H1 (cell line): Measurements from ENCODE around the gene ASMT. TPM values are rescaled to one million over a fixed set of nuclear protein-coding genes. Genes with fewer than 3 reads are reported as not detected.

Experiments
- EGR1 ChIP-seq: IDR thresholded peaks from 2 replicates; pipeline ENCODE4 v1.6.1; 2011; ENCODE audit warnings: low read depth, low read length, borderline replicate concordance
- GABPA ChIP-seq: IDR thresholded peaks from 2 replicates; pipeline ENCODE4 v1.6.1; 2011; ENCODE audit warnings: mild to moderate bottlenecking, low read length, moderate library complexity, borderline replicate concordance; ENCODE audit not compliant: insufficient read depth
- KDM4A ChIP-seq: IDR thresholded peaks from one replicate; pipeline ENCODE4 v1.7.1; 2012; ENCODE audit warnings: low read depth, mild to moderate bottlenecking, moderate library complexity, low read length, inconsistent platforms; ENCODE audit not compliant: severe bottlenecking
- RAD21 ChIP-seq, 2 experiments: IDR thresholded peaks in 1 of 2; conservative IDR thresholded peaks in 1 of 2; 2 replicates each; pipeline ENCODE4 v1.6.1; 2011; ENCODE audit warnings: low read depth in 2 of 2, low read length in 2 of 2, improper control_type of control experiment in 1 of 2, inconsistent platforms in 1 of 2, mild to moderate bottlenecking in 1 of 2, moderate library complexity in 1 of 2
- RFX5 ChIP-seq: IDR thresholded peaks from 2 replicates; pipeline ENCODE4 v1.6.1; 2011; ENCODE audit warnings: low read depth, low read length, improper control_type of control experiment, borderline replicate concordance
- RNF2 ChIP-seq: fragments of 200-900, 300-1000 bp; sonication (generic); IDR thresholded peaks from 2 replicates; pipeline ENCODE4 v1.7.1; 2016; ENCODE audit warnings: borderline replicate concordance, low read depth, mild to moderate bottlenecking, antibody characterized with exemption, low read length; ENCODE audit not compliant: poor library complexity, severe bottlenecking; ENCODE audit errors: missing control alignments
- SIN3A ChIP-seq, 2 experiments: IDR thresholded peaks in 1 of 2; conservative IDR thresholded peaks in 1 of 2; 2 replicates each; pipeline ENCODE4 v1.6.1; 2011 to 2012; ENCODE audit warnings: low read length in 2 of 2, improper control_type of control experiment in 1 of 2, low read depth in 1 of 2, mild to moderate bottlenecking in 1 of 2
- polyA plus RNA-seq, 7 experiments: library from polyadenylated mRNA; depleted of rRNA in 3 of 7; stranded (reverse) in 5 of 7; unstranded in 2 of 7; fragments of >200 nt in 5 of 7; fragments of 200-250 nt in 2 of 7; gene quantifications; 1 replicate in 5 of 7; 2 replicates in 1 of 7; 4 replicates in 1 of 7; pipeline versions ENCODE4 v1.2.1 to v1.2.3, GENCODE V29; 2011 to 2013; ENCODE audit warnings: missing spikeins in 2 of 7, mixed read lengths in 2 of 7
- total RNA-seq: library from RNA; stranded (reverse); fragmentation: NEBNext Ultra II Directional; extraction: Animal tissue kit (Norgen Biotek cat#: 25700); gene quantifications from 2 replicates; pipeline ENCODE4 v1.2.1, GENCODE V29; 2021

Gene ASMT
- total and polyA plus RNA-seq, 2 of the 8 experiments (the other 6 are each of a cell fraction or from before 2014, with no cell fraction given): 1.5 to 3.1 TPM

- TF ChIP-seq SIN3A (conservative IDR thresholded peaks at IDR 0.05 in 1 of 2, IDR thresholded peaks at IDR 0.05 in 1 of 2; ENCODE audit: low read depth in 1 of 2, low read length in 2 of 2) (no peak), RNF2 (no peak), EGR1 (no peak), KDM4A (no peak), GABPA (no peak), RFX5 (no peak), RAD21 (IDR thresholded peaks at IDR 0.05 in 1 of 2, conservative IDR thresholded peaks at IDR 0.05 in 1 of 2; ENCODE audit: low read depth in 2 of 2, low read length in 2 of 2) (no peak)
Measured at GRCh38 chrX:1584237-1585011, 30.4 kb upstream of the ASMT start (continued).
